ENCODE data around the gene OTC.

Gene OTC

DNA sequence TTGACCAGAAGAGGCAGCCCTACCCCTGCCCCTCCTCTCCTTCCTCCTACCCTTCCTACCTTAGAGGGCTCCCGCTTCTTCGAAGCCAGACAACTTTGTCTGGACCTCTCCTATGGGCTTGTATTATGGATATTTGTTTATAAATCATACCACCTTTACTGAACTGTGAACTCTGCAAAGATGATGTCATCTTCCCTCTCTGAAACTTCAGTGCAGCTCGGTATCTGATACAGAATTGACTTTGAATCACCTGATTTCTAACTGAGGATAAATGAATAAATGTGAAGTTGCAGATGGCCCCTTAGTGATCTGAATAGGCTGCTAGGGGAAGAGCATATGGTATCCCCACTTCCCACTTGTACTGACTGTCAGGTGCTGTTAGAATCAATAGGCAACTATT is 1.1 kb upstream of the OTC start:
- no peak overlapping the region for H3K4me3 ChIP-seq (replicated peaks; ENCODE audit: low read depth, low read length)
- DNase-seq (ENCODE audit: extremely low read depth, low read depth), result no peak

DNA sequence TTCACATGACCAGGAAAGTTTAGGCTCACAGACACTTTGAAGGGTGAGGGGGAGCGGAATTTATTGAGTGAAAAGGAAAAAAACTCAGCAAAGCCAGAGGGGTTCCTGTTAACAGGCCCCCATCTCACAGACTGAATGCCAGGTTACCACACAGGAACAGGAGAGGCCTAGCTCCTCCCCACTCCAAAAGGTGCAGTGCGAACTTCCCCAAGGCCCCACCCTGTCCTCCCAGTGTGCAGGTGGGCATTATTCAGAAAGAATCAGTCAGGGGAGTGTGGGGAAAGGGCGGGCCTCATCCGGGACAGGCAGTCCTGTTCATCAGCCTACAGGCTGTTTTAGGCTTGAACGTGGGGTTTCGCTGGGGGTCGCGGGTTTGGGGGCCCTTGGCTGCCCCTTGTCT is 4.0 kb downstream of the OTC start:
- DNase-seq (ENCODE audit: extremely low read depth, low read depth), result no peak
- H3K4me3 ChIP-seq (replicated peaks; ENCODE audit: low read depth, low read length), result no peak overlapping the region
- TF ChIP-seq, protein P1, sequence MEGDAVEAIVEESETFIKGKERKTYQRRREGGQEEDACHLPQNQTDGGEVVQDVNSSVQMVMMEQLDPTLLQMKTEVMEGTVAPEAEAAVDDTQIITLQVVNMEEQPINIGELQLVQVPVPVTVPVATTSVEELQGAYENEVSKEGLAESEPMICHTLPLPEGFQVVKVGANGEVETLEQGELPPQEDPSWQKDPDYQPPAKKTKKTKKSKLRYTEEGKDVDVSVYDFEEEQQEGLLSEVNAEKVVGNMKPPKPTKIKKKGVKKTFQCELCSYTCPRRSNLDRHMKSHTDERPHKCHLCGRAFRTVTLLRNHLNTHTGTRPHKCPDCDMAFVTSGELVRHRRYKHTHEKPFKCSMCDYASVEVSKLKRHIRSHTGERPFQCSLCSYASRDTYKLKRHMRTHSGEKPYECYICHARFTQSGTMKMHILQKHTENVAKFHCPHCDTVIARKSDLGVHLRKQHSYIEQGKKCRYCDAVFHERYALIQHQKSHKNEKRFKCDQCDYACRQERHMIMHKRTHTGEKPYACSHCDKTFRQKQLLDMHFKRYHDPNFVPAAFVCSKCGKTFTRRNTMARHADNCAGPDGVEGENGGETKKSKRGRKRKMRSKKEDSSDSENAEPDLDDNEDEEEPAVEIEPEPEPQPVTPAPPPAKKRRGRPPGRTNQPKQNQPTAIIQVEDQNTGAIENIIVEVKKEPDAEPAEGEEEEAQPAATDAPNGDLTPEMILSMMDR (IDR thresholded peaks at IDR 0.05; ENCODE audit: low read depth, low read length, missing control alignments), result no peak

More for the DNA sequence above, 1.1 kb upstream of the OTC start:
- TF ChIP-seq, protein P1 (IDR thresholded peaks at IDR 0.05; ENCODE audit: low read depth, low read length, missing control alignments), result no peak

DNA sequence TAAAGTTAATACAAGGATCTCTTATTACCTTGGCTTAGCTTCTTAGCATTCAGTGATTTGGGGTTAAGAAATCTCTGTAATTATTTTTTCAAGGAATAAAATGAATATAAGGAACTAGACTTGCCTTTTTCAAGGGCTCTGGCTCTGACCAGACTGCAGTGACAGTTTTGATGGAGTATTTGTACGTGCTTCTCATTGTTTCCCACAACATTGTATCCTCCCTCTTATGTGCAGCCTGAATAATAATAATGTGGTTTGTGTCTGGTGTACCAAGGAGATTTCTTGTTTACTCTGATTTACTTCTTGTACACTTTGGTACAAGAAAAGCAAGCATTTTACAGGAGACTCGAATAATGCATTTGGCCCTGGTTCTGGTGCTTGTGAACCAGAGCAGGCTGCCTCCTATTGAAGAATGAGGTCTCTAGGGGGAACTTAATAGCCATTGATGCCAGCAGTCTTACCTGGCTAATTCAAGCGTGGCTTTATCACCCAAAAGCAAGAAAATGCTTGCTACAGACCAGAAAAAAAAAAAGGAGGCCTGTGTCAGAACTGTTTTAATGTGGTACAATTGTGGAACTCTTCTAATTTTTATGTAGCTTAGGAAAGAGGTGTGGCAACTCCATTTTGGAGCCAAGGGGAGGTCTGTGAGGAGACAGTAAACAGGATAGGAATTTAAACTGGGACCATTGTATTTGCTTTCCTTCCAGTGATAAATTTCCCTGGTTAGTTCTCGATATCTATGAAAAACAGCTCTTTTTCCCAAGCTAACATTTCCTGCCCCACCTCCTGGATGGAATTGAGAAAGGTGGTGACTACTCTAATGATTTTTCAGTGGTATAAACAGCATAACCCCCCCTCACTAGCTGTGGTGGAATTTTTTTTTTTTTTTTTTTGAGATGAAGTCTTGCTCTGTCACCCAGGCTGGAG is 5.6 kb downstream of the OTC start:
- no peak overlapping the region for H3K4me3 ChIP-seq (replicated peaks; ENCODE audit: low read depth, low read length)
- DNase-seq (ENCODE audit: extremely low read depth, low read depth), result no peak
- TF ChIP-seq, protein P1 (IDR thresholded peaks at IDR 0.05; ENCODE audit: low read depth, low read length, missing control alignments), result no peak

DNA sequence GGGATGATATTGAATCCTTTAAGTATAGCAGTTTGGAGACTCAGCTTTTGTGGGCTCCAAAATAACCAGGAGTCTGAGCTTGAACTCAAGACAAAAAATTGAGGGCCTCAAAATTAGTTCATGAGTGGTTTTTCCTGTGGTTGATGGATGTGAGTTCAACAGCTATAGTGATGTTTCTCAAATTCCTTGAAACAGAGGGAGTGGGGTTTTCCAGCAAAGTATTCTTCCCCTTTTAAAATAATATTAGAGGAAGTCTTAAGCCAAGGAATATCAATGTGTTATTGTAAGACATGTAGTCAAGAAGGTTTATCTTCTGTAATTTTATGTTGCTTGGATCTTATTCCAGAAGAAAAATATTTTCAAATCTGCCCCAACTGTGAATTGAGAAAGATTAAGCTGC is 10.6 kb downstream of the OTC start:
- no peak overlapping the region for H3K4me3 ChIP-seq (replicated peaks; ENCODE audit: low read depth, low read length)
- DNase-seq (ENCODE audit: extremely low read depth, low read depth), result no peak
- TF ChIP-seq, protein P1 (IDR thresholded peaks at IDR 0.05; ENCODE audit: low read depth, low read length, missing control alignments), result no peak

DNA sequence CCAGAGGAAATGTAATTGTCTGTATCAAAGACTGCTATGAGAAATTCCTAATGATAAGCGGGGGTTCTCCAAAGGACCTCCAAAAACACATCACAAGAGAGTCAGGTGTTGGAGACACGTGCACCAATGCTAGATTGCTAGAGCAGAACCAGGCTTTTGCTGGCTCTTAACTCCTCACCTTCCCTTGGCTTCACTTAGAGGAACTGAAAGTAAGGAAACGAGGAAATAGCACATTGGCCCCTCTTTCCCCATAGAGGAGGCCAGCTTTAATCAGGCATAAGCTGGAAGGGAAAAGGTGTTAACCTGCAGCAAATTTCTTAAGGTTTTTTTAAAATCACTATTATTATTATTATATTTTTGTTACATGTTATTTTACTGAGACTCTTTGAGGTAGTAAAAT is 13.6 kb downstream of the OTC start:
- DNase-seq (ENCODE audit: extremely low read depth, low read depth), result no peak
- no peak overlapping the region for H3K4me3 ChIP-seq (replicated peaks; ENCODE audit: low read depth, low read length)
- TF ChIP-seq, protein P1 (IDR thresholded peaks at IDR 0.05; ENCODE audit: low read depth, low read length, missing control alignments), result no peak

DNA sequence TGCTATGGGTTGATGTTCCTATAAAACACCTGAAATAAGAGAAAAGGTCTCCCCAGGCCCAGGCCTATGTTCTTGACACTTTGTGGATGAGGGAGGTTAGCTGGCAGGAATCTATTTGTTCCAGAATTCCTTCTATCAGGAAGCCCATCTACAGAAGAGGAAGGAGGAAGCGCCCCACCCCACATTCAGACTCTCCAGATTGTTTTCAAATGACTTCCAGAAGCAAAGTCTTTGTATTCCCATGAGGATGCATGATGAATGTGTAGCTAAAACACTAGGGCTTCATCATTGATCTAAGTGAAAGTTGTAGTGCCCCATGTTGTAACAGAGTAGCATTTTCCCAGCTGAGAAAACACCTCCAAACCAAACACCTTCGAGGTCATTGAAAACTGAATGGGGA is 16.4 kb downstream of the OTC start:
- no peak overlapping the region for H3K4me3 ChIP-seq (replicated peaks; ENCODE audit: low read depth, low read length)
- TF ChIP-seq, protein P1 (IDR thresholded peaks at IDR 0.05; ENCODE audit: low read depth, low read length, missing control alignments), result no peak
- DNase-seq (ENCODE audit: extremely low read depth, low read depth), result no peak

Measured in HFF-Myc (cell line).